T-cell (primary cell): ENCODE data around the gene ELP5. TPM values are rescaled to one million over a fixed set of nuclear protein-coding genes. Genes with fewer than 3 reads are reported as not detected.
"Not testable (repeated sequence)": the region's sequence is repeated elsewhere in the genome, so short reads cannot be mapped to it uniquely, and the experiment has no call there.

Experiments used
- ATAC-seq, 4 experiments: fragments of 200-7000 bp in 3 of 4; fragments of 150-1000 bp in 1 of 4; cut with Tn5 transposase; replicated peaks in 1 of 4; 1 replicate in 3 of 4; 2 replicates in 1 of 4; pipeline ENCODE4 v1.10.0; 2021; ENCODE audit warnings: moderate library complexity in 3 of 4, mild to moderate bottlenecking in 2 of 4, moderate number of reproducible peaks in 1 of 4
- CTCF ChIA-PET, 2 donors: fragments of 300-600 bp; sonication (Branson Sonifier 250); formaldehyde crosslinking; loops; one replicate each; lab custom pipeline; 2022; ENCODE audit warnings: antibody characterized with exemption in 2 of 2; lab: Charles Lee
- POLR2A ChIA-PET, 2 donors: fragments of 300-600 bp; sonication (Branson Sonifier 250); formaldehyde crosslinking; loops; one replicate each; lab custom pipeline; 2022; ENCODE audit warnings: antibody characterized with exemption in 2 of 2; lab: Charles Lee
- DNase-seq, 35 experiments: peaks; one replicate each; pipeline versions ENCODE4 v3.0.0 to v3.0.0-alpha.2; 2013 to 2023
- H3K27ac ChIP-seq: one replicate; pipeline ENCODE4 v1.5.1; 2013; ENCODE audit warnings: low read length
- H3K27me3 ChIP-seq, 2 experiments: replicated peaks in 1 of 2; 1 replicate in 1 of 2; 2 replicates in 1 of 2; pipeline versions ENCODE4 v1.6.1 to v1.7.0; 2013; ENCODE audit warnings: low read length in 1 of 2, mixed read lengths in 1 of 2; ENCODE audit not compliant: control insufficient read depth in 2 of 2, insufficient read depth in 2 of 2; ENCODE audit errors: extremely low read depth in 1 of 2
- H3K36me3 ChIP-seq, 2 donors: 1 replicate in 1 of 2; 2 replicates in 1 of 2; pipeline versions ENCODE4 v1.6.1 to v1.7.0; 2013; ENCODE audit warnings: low read length in 1 of 2; ENCODE audit not compliant: control insufficient read depth in 2 of 2, insufficient read depth in 1 of 2; ENCODE audit errors: extremely low read depth in 1 of 2
- H3K4me1 ChIP-seq, 2 experiments: 1 replicate in 1 of 2; 2 replicates in 1 of 2; pipeline versions ENCODE4 v1.6.1 to v1.7.0; 2013; ENCODE audit warnings: low read length in 2 of 2, mixed read lengths in 1 of 2; ENCODE audit not compliant: insufficient read depth in 2 of 2, control insufficient read depth in 1 of 2; ENCODE audit errors: extremely low read depth in 1 of 2
- H3K4me3 ChIP-seq, 2 donors: 1 replicate in 1 of 2; 2 replicates in 1 of 2; pipeline versions ENCODE4 v1.5.1 to v1.7.0; 2013; ENCODE audit warnings: mild to moderate bottlenecking in 2 of 2, low read length in 1 of 2, moderate library complexity in 1 of 2; ENCODE audit not compliant: control insufficient read depth in 1 of 2; ENCODE audit errors: extremely low read depth in 1 of 2
- H3K9me3 ChIP-seq: 2 replicates; pipeline ENCODE4 v1.7.0; 2013
- H3K27ac Mint-ChIP-seq, 2 donors: one replicate each; pipeline ENCODE4 v1.8.0; 2020 to 2021; ENCODE audit warnings: mild to moderate bottlenecking in 2 of 2, mixed read lengths in 2 of 2
- H3K27me3 Mint-ChIP-seq, 2 donors: one replicate each; pipeline ENCODE4 v1.8.0; 2021 to 2022; ENCODE audit warnings: mixed read lengths in 2 of 2
- H3K36me3 Mint-ChIP-seq: one replicate; pipeline ENCODE4 v1.8.0; 2021; ENCODE audit warnings: mixed read lengths
- H3K4me1 Mint-ChIP-seq, 3 donors: one replicate each; pipeline ENCODE4 v1.8.0; 2020 to 2022; ENCODE audit warnings: mixed read lengths in 3 of 3, mild to moderate bottlenecking in 1 of 3
- H3K4me3 Mint-ChIP-seq, 3 donors: one replicate each; pipeline ENCODE4 v1.8.0; 2020 to 2022; ENCODE audit warnings: mild to moderate bottlenecking in 3 of 3, mixed read lengths in 3 of 3, moderate library complexity in 3 of 3
- H3K9me3 Mint-ChIP-seq, 3 donors: one replicate each; pipeline ENCODE4 v1.8.0; 2020 to 2022; ENCODE audit warnings: mixed read lengths in 3 of 3
- WGBS: methylation state at CpG from one replicate; pipeline ENCODE4 v1.1.5; 2013; ENCODE audit warnings: missing lambda C conversion rate; ENCODE audit not compliant: insufficient coverage; 5-methylcytosine and 5-hydroxymethylcytosine counted together
- total RNA-seq, 35 experiments: library from RNA in 6 of 35; stranded (reverse) in 6 of 35; fragments of 120-200 nt in 1 of 35; gene quantifications; one replicate each; pipeline versions ENCODE4 v1.2.1 to v1.2.4 and lab custom pipeline; 2013 to 2026

ELP5 gene
- total RNA-seq, 5 donors from 2014 or later (not counting 1 experiment from before 2014, with no cell fraction given) = 29.8 to 35.9 (median 33.3) TPM

DNA sequence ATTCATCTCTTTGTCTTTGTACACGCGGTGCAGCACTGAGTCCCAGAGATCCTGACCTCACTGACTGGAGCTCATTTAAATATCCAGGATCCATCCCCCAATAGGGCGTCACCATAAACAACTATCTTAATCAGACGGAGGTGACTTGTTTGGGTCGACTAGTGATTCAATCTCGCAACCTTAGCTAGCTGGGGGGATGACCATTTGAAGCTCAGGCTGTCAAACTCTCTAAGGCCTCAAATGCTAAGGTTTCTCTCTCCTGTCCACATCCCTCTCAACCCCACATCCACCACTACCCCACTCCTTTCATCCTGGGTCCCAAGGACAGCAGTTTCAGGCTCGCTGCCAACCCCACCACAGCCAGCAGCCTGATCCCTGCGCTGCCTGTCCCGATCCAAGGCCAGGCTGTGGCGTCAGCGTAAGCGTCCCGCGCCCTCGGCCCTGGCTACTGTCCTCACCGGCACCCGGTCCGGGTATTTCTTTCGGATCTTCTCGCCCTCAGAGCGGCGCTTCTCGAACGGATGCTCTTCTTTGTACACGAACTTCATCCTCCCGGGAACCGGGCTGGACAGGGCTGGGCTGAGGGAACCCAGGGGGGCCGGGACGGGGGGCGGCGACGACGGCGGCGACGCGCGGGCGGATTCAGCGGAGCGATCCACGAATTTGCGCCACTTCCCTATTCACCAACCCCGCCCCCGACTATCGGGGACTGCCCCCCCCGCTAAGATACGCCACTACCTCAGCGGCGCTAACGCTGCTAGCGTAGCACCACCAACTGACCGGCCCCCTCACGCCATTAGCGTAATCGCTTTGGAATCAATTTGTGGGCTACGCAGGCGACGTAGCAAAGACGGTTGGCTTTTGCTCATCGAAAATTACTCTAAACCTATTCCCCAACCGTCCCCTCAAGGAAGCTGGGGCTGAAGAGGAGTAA is 10.0 kb upstream of the ELP5 start, which contains the start of gene GABARAP:
Gene GABARAP, minus strand, starts transcription at position 667 of the 934 bp plus-strand sequence. Its CDS starts 119 bp downstream, at position 548.
- Histone ChIP-seq H3K36me3 (peaks cover 0 to 39% of the 10 kb centered on the region in 2 donors), H3K4me1 (peaks cover 13 to 40% of the 10 kb centered on the region in 2 experiments), H3K4me3 (peak within 1 kb of the TSS; percentile 89 to 96), H3K27ac (peak within 1 kb of the TSS; percentile 87), H3K27me3 (no peaks in the 10 kb centered on the region), H3K9me3 (no peaks in the 10 kb centered on the region)
- peaks cover 31% of the 10 kb centered on the region for H3K36me3 Mint-ChIP-seq
- peaks cover 0 to 2% of the 10 kb centered on the region in 2 donors for H3K27me3 Mint-ChIP-seq
- whole genome bisulfite sequencing = under 1% methylated on average over 50 of the region's 62 CpGs
- ATAC-seq (peak; percentile 27 to 48 (median 36)), DNase-seq (peak; percentile 73 to 97 (median 87))
- peak within 1 kb of the TSS; percentile 97 to 99 (median 98) for H3K4me3 Mint-ChIP-seq
- peak within 1 kb of the TSS; percentile 99 to 100 for H3K27ac Mint-ChIP-seq
- CTCF ChIA-PET = interaction anchor here in 1 of 2 donors (0.6 to 2.3 kb wide), 12 partner anchors 9 to 957 kb away, joined by 3 to 12 read pairs (median 4); partner anchors contain the start of genes ACADVL, CTDNEP1, DLG4 and ELP5
- POLR2A ChIA-PET = interaction anchor here (0.6 to 0.9 kb wide), 3 partner anchors 8 to 27 kb away, joined by 3 to 4 read pairs (median 3); partner anchors contain the start of gene DVL2 (in 1 of the 2)
- H3K4me1 Mint-ChIP-seq = peaks cover 45 to 51% (median 46%) of the 10 kb centered on the region in 3 donors
- no peaks in the 10 kb centered on the region for H3K9me3 Mint-ChIP-seq

DNA sequence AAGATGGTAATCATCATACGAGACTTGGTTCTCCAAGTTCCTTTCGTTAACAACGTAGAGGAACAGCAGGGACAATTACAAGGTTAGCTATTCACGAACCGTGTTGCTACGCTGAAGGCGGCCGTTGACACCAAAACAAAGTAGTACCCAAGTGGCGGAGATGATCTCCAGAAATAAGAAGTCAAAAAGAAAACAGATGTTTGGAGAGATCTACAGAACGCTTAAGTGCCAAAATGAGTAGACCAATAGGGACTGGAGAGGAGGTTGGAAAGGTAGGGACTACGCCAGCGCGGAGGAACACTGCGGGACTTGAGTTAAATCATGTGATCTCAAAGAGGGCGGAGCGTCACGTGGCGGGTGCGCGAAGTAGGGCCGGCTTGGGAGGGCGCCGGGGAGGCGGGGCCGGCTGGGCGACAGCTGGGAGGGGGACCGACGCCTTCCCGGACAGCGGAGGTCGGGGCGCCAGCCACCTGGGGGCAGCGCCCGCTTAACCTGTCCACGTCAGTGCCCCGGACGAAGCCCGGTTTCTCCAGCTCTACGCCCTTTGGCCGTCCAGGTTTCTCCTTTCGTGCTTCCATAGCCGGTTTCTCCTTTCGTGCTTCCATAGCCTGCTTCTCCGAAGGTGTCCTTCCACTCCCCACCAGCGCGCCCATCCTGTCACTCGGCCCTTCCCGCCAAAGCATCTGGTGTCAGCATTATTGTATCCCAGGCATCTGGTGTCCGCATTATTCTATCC is 9.1 kb upstream of the ELP5 start:
- DNase-seq = peak; percentile 83 to 97 (median 91)
- H3K27me3 ChIP-seq = no peaks in the 10 kb centered on the region
- Mint-ChIP-seq H3K27ac (peak overlapping the region; percentile 99 to 100), H3K4me1 (peaks cover 41 to 46% (median 42%) of the 10 kb centered on the region in 3 donors), H3K36me3 (peaks cover 29% of the 10 kb centered on the region), H3K4me3 (peak overlapping the region; percentile 97 to 99 (median 98)), H3K9me3 (no peaks in the 10 kb centered on the region), H3K27me3 (peaks cover 0 to 2% of the 10 kb centered on the region in 2 donors)
- H3K4me1 ChIP-seq = peaks cover 13 to 37% of the 10 kb centered on the region in 2 experiments
- ChIA-PET CTCF (interaction anchor here in 1 of 2 donors (0.6 to 2.3 kb wide), 13 partner anchors 8 to 956 kb away, joined by 3 to 12 read pairs (median 4); partner anchors contain the start of genes ACADVL, CTDNEP1, DLG4 and ELP5), POLR2A (interaction anchor here (0.6 to 0.9 kb wide), 3 partner anchors 8 to 27 kb away, joined by 3 to 4 read pairs (median 3); partner anchors contain the start of gene DVL2 (in 1 of the 2))
- peak overlapping the region; percentile 89 to 96 for H3K4me3 ChIP-seq
- ATAC-seq = peak; percentile 45 to 51 (median 49)
- peak overlapping the region; percentile 87 for H3K27ac ChIP-seq
- peaks cover 0 to 39% of the 10 kb centered on the region in 2 donors for H3K36me3 ChIP-seq
- H3K9me3 ChIP-seq = no peaks in the 10 kb centered on the region
- WGBS = 3% methylated on average over 49 of the region's 49 CpGs

DNA sequence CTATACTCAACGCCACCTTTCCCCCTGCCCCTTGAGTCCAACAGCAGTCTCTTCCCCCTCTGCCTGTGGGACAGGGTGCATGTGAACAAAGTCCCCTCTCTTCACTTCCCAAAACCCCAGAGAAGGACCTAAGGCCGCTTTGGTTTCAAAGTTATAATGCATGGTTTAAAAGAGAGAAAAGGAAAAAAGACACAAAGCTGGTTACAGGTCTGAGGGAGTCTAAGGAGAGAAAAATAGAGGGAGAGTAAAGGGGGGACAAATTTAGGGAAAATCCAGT is 8.6 kb upstream of the ELP5 start:
- Histone ChIP-seq H3K9me3 (no peaks in the 10 kb centered on the region), H3K27ac (peak overlapping the region; percentile 87), H3K27me3 (no peaks in the 10 kb centered on the region), H3K36me3 (peaks cover 0 to 39% of the 10 kb centered on the region in 2 donors), H3K4me1 (peaks cover 13 to 39% of the 10 kb centered on the region in 2 experiments), H3K4me3 (peak overlapping the region; percentile 89 to 96)
- CTCF ChIA-PET = interaction anchor here in 1 of 2 donors (0.6 to 2.3 kb wide), 5 partner anchors 11 to 670 kb away, joined by 3 to 12 read pairs (median 4); partner anchors contain the start of gene TMEM102
- POLR2A ChIA-PET = no interaction called here
- ATAC-seq (no peak), DNase-seq (no peak)
- H3K9me3 Mint-ChIP-seq = no peaks in the 10 kb centered on the region
- peak overlapping the region; percentile 97 to 99 (median 98) for H3K4me3 Mint-ChIP-seq
- H3K4me1 Mint-ChIP-seq = peaks cover 42 to 46% (median 42%) of the 10 kb centered on the region in 3 donors
- peaks cover 0 to 2% of the 10 kb centered on the region in 2 donors for H3K27me3 Mint-ChIP-seq
- H3K36me3 Mint-ChIP-seq = peaks cover 29% of the 10 kb centered on the region
- 100% methylated on average over 1 of the region's 2 CpGs for WGBS
- peak overlapping the region; percentile 99 to 100 for H3K27ac Mint-ChIP-seq

DNA sequence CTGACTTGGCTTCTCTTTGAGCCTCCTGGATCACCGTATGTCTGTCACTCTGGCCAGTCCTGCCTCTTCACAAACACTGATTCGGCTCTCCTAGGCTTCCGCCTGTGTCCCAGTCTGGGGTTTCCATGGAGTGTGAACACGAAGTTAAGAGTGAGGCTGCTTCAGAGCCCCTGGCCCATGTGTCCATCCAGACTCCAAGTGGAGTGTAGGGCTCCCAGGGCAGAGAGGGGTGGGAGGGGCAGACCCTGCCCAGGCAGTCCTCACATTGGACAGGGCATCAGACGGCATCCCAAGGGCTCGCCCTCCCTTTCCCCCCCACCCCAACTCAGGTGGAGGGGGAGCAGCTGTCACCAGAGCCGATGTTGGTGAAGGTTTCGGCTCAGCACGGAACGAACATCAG is 8.2 kb upstream of the ELP5 start:
- H3K27ac Mint-ChIP-seq, ATAC-seq, H3K27ac ChIP-seq, POLR2A ChIA-PET, H3K9me3 ChIP-seq, H3K4me3 ChIP-seq, H3K27me3 Mint-ChIP-seq, DNase-seq, H3K9me3 Mint-ChIP-seq, H3K27me3 ChIP-seq: not testable (repeated sequence)
- Mint-ChIP-seq H3K4me1 (peaks cover 46 to 51% (median 46%) of the 10 kb centered on the region in 3 donors), H3K36me3 (peaks cover 29% of the 10 kb centered on the region), H3K4me3 (peak overlapping the region in 2 of 3 donors; percentile 47 to 99)
- Histone ChIP-seq H3K4me1 (peaks cover 16 to 43% of the 10 kb centered on the region in 2 experiments), H3K36me3 (peaks cover 0 to 39% of the 10 kb centered on the region in 2 donors)
- CTCF ChIA-PET = interaction anchor here in 1 of 2 donors (0.6 to 0.9 kb wide), 3 partner anchors 10 to 670 kb away, joined by 3 to 4 read pairs (median 3); no protein-coding TSS in a partner anchor
- WGBS = 100% methylated on average over 3 of the region's 10 CpGs

DNA sequence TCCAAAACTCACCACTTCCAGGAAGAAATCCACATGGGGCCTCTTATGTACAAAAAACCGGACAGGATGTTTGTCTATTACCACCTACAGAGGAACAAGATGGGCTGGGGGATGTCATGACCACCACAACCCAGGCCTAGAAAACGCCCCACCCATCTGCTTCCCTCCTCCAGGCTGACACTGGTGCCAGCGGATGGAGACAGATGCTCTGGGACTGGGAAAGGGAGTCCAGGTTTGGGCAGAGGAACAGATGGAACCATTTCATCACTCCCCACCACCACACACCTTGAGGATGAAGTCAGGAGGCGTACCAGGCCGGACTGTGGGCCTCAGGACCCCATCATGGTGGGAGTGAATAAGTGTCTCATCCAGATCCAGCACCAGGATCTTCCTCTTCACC is 5.2 kb upstream of the ELP5 start:
- Mint-ChIP-seq H3K27ac (no peak overlapping the region), H3K9me3 (no peaks in the 10 kb centered on the region), H3K4me1 (peaks cover 45 to 51% (median 46%) of the 10 kb centered on the region in 3 donors), H3K4me3 (no peak overlapping the region), H3K27me3 (peaks cover 0 to 2% of the 10 kb centered on the region in 2 donors), H3K36me3 (peaks cover 17% of the 10 kb centered on the region)
- no peak for DNase-seq
- POLR2A ChIA-PET = no interaction called here
- peaks cover 0 to 27% of the 10 kb centered on the region in 2 donors for H3K36me3 ChIP-seq
- no peaks in the 10 kb centered on the region for H3K27me3 ChIP-seq
- no peaks in the 10 kb centered on the region for H3K9me3 ChIP-seq
- no peak overlapping the region for H3K27ac ChIP-seq
- no peak for ATAC-seq
- WGBS = no CpG with 5 or more reads among the region's 5 CpGs
- no peak overlapping the region for H3K4me3 ChIP-seq
- CTCF ChIA-PET = no interaction called here
- H3K4me1 ChIP-seq = peaks cover 14 to 44% of the 10 kb centered on the region in 2 experiments
